Transverse colon (tissue), 4 donors: ENCODE measurements around the gene EEF2.
"Not testable (repeated sequence)": the region's sequence is repeated elsewhere in the genome, so short reads cannot be mapped to it uniquely, and the experiment has no call there.

Experiments used
- CTCF ChIP-seq, 5 experiments: fragments of 200-600 bp in 3 of 5; fragments of 450-650 bp in 2 of 5; sonication (generic) in 3 of 5; IDR thresholded peaks; 1 replicate in 2 of 5; 2 replicates in 3 of 5; pipeline ENCODE4 v1.5.1; 2016 to 2017; ENCODE audit warnings: antibody characterized with exemption in 5 of 5, inconsistent platforms in 3 of 5, mild to moderate bottlenecking in 2 of 5, moderate library complexity in 1 of 5
- POLR2A ChIP-seq: fragments of 450-650 bp; IDR thresholded peaks from one replicate; pipeline ENCODE4 v1.6.1; 2016; ENCODE audit warnings: antibody characterized with exemption, mild to moderate bottlenecking, moderate library complexity
- POLR2AphosphoS5 ChIP-seq, 3 donors: sonication (generic); formaldehyde crosslinking; IDR thresholded peaks; one replicate each; pipeline ENCODE4 v1.6.1; 2016; ENCODE audit warnings: antibody characterized with exemption in 3 of 3

- not testable (repeated sequence) for TF ChIP-seq POLR2A; POLR2AphosphoS5 (IDR thresholded peaks at IDR 0.05); CTCF (IDR thresholded peaks at IDR 0.05)
Measured at GRCh38 chr19:3967983-3968382, 17.3 kb downstream of the EEF2 start.
